Esophagus (tissue), 2 donors: ENCODE results near the gene PIEZO2. TPM values are rescaled to one million over a fixed set of nuclear protein-coding genes. Genes with fewer than 3 reads are reported as not detected.
A peak's percentile ranks its signal among the peaks of the same experiment; 100 is the strongest.
"Not testable (repeated sequence)": the region's sequence is repeated elsewhere in the genome, so short reads cannot be mapped to it uniquely, and the experiment has no call there.

Experiments
- H3K27ac ChIP-seq, 2 donors: one replicate each; pipeline ENCODE4 v1.5.1; 2013; ENCODE audit warnings: low read depth in 2 of 2, mild to moderate bottlenecking in 2 of 2, inconsistent platforms in 1 of 2, low read length in 1 of 2, moderate library complexity in 1 of 2
- H3K27me3 ChIP-seq, 2 donors: one replicate each; pipeline ENCODE4 v1.6.1; 2013; ENCODE audit warnings: low read length in 2 of 2, control low read depth in 1 of 2, mild to moderate bottlenecking in 1 of 2; ENCODE audit not compliant: insufficient read depth in 2 of 2, control insufficient read depth in 1 of 2
- H3K36me3 ChIP-seq, 2 donors: one replicate each; pipeline ENCODE4 v1.6.1; 2013; ENCODE audit warnings: low read length in 1 of 2; ENCODE audit not compliant: control insufficient read depth in 2 of 2, insufficient read depth in 2 of 2
- H3K4me1 ChIP-seq, 2 donors: one replicate each; pipeline ENCODE4 v1.6.1; 2013; ENCODE audit warnings: low read length in 1 of 2; ENCODE audit not compliant: control insufficient read depth in 2 of 2, insufficient read depth in 2 of 2
- H3K4me3 ChIP-seq, 2 donors: one replicate each; pipeline ENCODE4 v1.5.1; 2013; ENCODE audit warnings: low read length in 2 of 2, mild to moderate bottlenecking in 2 of 2, low read depth in 1 of 2, moderate library complexity in 1 of 2
- H3K9me3 ChIP-seq, 2 donors: one replicate each; pipeline ENCODE4 v1.6.1; 2013; ENCODE audit warnings: mild to moderate bottlenecking in 2 of 2, low read depth in 1 of 2, low read length in 1 of 2, moderate library complexity in 1 of 2; ENCODE audit not compliant: control insufficient read depth in 2 of 2, insufficient read depth in 1 of 2
- WGBS, 2 donors: extraction: QIAGEN DNeasy Blood & Tissue Kit; methylation state at CpG; one replicate each; pipeline ENCODE4 v1.1.7; 2013; 5-methylcytosine and 5-hydroxymethylcytosine counted together
- polyA plus RNA-seq, 2 donors: library from polyadenylated mRNA; stranded (reverse); fragments of 200-250 nt; gene quantifications; one replicate each; pipeline ENCODE4 v1.2.3, GENCODE V29; 2013
- donor health status: healthy with polysubstance abuse.
- donor health status: Bipolar disorder and iron deficiency.

PIEZO2 gene
- polyA plus RNA-seq: under 1 TPM; 0.37 to 0.66 TPM

GRCh38 chr18:11149441-11150270, at the start of gene PIEZO2:
Gene PIEZO2, minus strand, starts transcription at chr18:11149569. Its CDS starts 981 bp downstream, at chr18:11148588.
- Histone ChIP-seq H3K4me3 (peak within 1 kb of the TSS; percentile 41 to 48), H3K4me1 (peaks cover 0 to 8% of the 10 kb centered on the region in 2 donors), H3K27ac (peak within 1 kb of the TSS in 1 of 2 donors; percentile 21), H3K9me3 (peaks cover 0 to 3% of the 10 kb centered on the region in 2 donors), H3K27me3 (peaks cover 0 to 5% of the 10 kb centered on the region in 2 donors), H3K36me3 (no peaks in the 10 kb centered on the region)
- 5 to 8% methylated on average over 52 to 62 of the region's 62 CpGs for WGBS, 2 donors

- Histone ChIP-seq H3K9me3 (no peaks in the 10 kb centered on the region), H3K27ac (no peak overlapping the region), H3K36me3 (no peaks in the 10 kb centered on the region), H3K27me3 (no peaks in the 10 kb centered on the region), H3K4me3 (no peak overlapping the region), H3K4me1 (no peaks in the 10 kb centered on the region)
- WGBS, 2 donors: 91 to 96% methylated on average over 2 of the region's 2 CpGs
Measured at GRCh38 chr18:11183637-11184036, 34.3 kb upstream of the PIEZO2 start.

GRCh38 chr18:11181629-11182028, 32.3 kb upstream of the PIEZO2 start:
- H3K4me1 ChIP-seq, H3K27me3 ChIP-seq, H3K4me3 ChIP-seq, H3K9me3 ChIP-seq, H3K27ac ChIP-seq, H3K36me3 ChIP-seq: not testable (repeated sequence)
- 71 to 91% methylated on average over 1 of the region's 1 CpG for WGBS, 2 donors

GRCh38 chr18:11179959-11180519, 30.7 kb upstream of the PIEZO2 start:
- Histone ChIP-seq H3K27ac (no peak overlapping the region), H3K27me3 (no peaks in the 10 kb centered on the region), H3K4me3 (no peak overlapping the region), H3K36me3 (no peaks in the 10 kb centered on the region), H3K9me3 (no peaks in the 10 kb centered on the region), H3K4me1 (peaks cover 0 to 3% of the 10 kb centered on the region in 2 donors)
- WGBS, 2 donors: 74 to 81% methylated on average over 6 of the region's 6 CpGs

GRCh38 chr18:11178951-11179549, 29.7 kb upstream of the PIEZO2 start:
- Histone ChIP-seq H3K27me3 (no peaks in the 10 kb centered on the region), H3K36me3 (no peaks in the 10 kb centered on the region), H3K9me3 (no peaks in the 10 kb centered on the region), H3K27ac (peak overlapping the region in 1 of 2 donors; percentile 49), H3K4me1 (peaks cover 0 to 3% of the 10 kb centered on the region in 2 donors), H3K4me3 (no peak overlapping the region)
- WGBS, 2 donors: 67 to 74% methylated on average over 14 of the region's 14 CpGs

GRCh38 chr18:11177382-11177781, 28.0 kb upstream of the PIEZO2 start:
- no peak overlapping the region for H3K27ac ChIP-seq
- H3K4me3 ChIP-seq: no peak overlapping the region
- 62 to 70% methylated on average over 3 of the region's 3 CpGs for whole genome bisulfite sequencing, 2 donors
- H3K27me3 ChIP-seq: no peaks in the 10 kb centered on the region
- peaks cover 0 to 3% of the 10 kb centered on the region in 2 donors for H3K4me1 ChIP-seq
- H3K36me3 ChIP-seq: no peaks in the 10 kb centered on the region
- H3K9me3 ChIP-seq: no peaks in the 10 kb centered on the region

- no peak overlapping the region for H3K27ac ChIP-seq
- no peaks in the 10 kb centered on the region for H3K9me3 ChIP-seq
- H3K4me1 ChIP-seq: peaks cover 0 to 3% of the 10 kb centered on the region in 2 donors
- H3K27me3 ChIP-seq: no peaks in the 10 kb centered on the region
- 66 to 71% methylated on average over 3 of the region's 3 CpGs for WGBS, 2 donors
- no peak overlapping the region for H3K4me3 ChIP-seq
- no peaks in the 10 kb centered on the region for H3K36me3 ChIP-seq
Measured at GRCh38 chr18:11176481-11176881, 27.1 kb upstream of the PIEZO2 start.

GRCh38 chr18:11175266-11175979, 26.1 kb upstream of the PIEZO2 start:
- Histone ChIP-seq H3K9me3 (no peaks in the 10 kb centered on the region), H3K27ac (no peak overlapping the region), H3K27me3 (no peaks in the 10 kb centered on the region), H3K4me3 (no peak overlapping the region), H3K36me3 (no peaks in the 10 kb centered on the region), H3K4me1 (peaks cover 0 to 3% of the 10 kb centered on the region in 2 donors)
- WGBS, 2 donors: 48% methylated on average over 5 of the region's 5 CpGs

GRCh38 chr18:11174179-11174578, 24.8 kb upstream of the PIEZO2 start:
- H3K36me3 ChIP-seq, H3K27ac ChIP-seq, H3K4me3 ChIP-seq, H3K4me1 ChIP-seq, H3K9me3 ChIP-seq, H3K27me3 ChIP-seq: not testable (repeated sequence)
- WGBS, 2 donors: 78 to 81% methylated on average over 11 of the region's 11 CpGs
